GM12878 (cell line): Measurements from ENCODE around the gene NAT8L.

Source experiments
- BRCA1 ChIP-seq: IDR thresholded peaks from 2 replicates; pipeline ENCODE4 v1.6.1; 2011; ENCODE audit warnings: low read depth, low read length, improper control_type of control experiment
- CHD2 ChIP-seq: IDR thresholded peaks from 2 replicates; pipeline ENCODE4 v1.6.1; 2011; ENCODE audit warnings: low read depth, low read length, improper control_type of control experiment, borderline replicate concordance
- CTCF ChIP-seq, 3 experiments: IDR thresholded peaks in 2 of 3; conservative IDR thresholded peaks in 1 of 3; 2 replicates each; pipeline ENCODE4 v1.5.1; 2011; ENCODE audit warnings: low read depth in 3 of 3, low read length in 3 of 3, mild to moderate bottlenecking in 3 of 3, control low read depth in 2 of 3, moderate library complexity in 2 of 3, inconsistent platforms in 1 of 3, mixed read lengths in 1 of 3; ENCODE audit not compliant: control insufficient read depth in 2 of 3, insufficient read depth in 1 of 3; ENCODE audit errors: extremely low read depth in 1 of 3
- EZH2 ChIP-seq: IDR thresholded peaks from 2 replicates; pipeline ENCODE4 v1.6.1; 2012; ENCODE audit warnings: low read depth, mild to moderate bottlenecking, control low read depth, inconsistent platforms, low read length, borderline replicate concordance; ENCODE audit not compliant: control insufficient read depth
- GABPA ChIP-seq: IDR thresholded peaks from 2 replicates; pipeline ENCODE4 v1.6.1; 2014; ENCODE audit warnings: antibody characterized with exemption, low read depth, mild to moderate bottlenecking, inconsistent platforms
- LARP7 ChIP-seq: fragments of 450-650 bp; IDR thresholded peaks from 2 replicates; pipeline ENCODE4 v1.6.1; 2017; ENCODE audit warnings: mild to moderate bottlenecking
- PRDM15 ChIP-seq: fragments of 450-650 bp; formaldehyde crosslinking; IDR thresholded peaks from 2 replicates; pipeline ENCODE4 v1.4.0; 2020; ENCODE audit warnings: mild to moderate bottlenecking, moderate library complexity
- ZBTB33 ChIP-seq: fragments of 450-650 bp; IDR thresholded peaks from 2 replicates; pipeline ENCODE4 v1.6.1; 2017; ENCODE audit warnings: mild to moderate bottlenecking
- ZZZ3 ChIP-seq: IDR thresholded peaks from 2 replicates; pipeline ENCODE4 v1.6.1; 2011; ENCODE audit warnings: low read depth; ENCODE audit not compliant: control insufficient read depth, insufficient read length

GRCh38 chr4:2105559-2105958 lies 46.4 kb downstream of the NAT8L start:
- TF ChIP-seq CTCF (IDR thresholded peaks at IDR 0.05 in 2 of 3, conservative IDR thresholded peaks at IDR 0.05 in 1 of 3; ENCODE audit: control insufficient read depth in 2 of 3, extremely low read depth in 1 of 3, insufficient read depth in 1 of 3, low read depth in 3 of 3, low read length in 3 of 3) (no peak), ZBTB33 (no peak), ZZZ3 (no peak), EZH2 (no peak), BRCA1 (no peak), LARP7 (no peak), CHD2 (no peak), PRDM15 (CRISPR knock-in tag) (no peak), GABPA (no peak)
